Measurements from ENCODE around the gene ARRDC4. TPM values are rescaled to one million over a fixed set of nuclear protein-coding genes. Genes with fewer than 3 reads are reported as not detected.

ARRDC4 gene
- total and polyA plus RNA-seq, 9 of the 15 experiments (the other 6 are each of a cell fraction or from before 2014, with no cell fraction given): 4.3 to 16.1 (median 14.4) TPM

DNA sequence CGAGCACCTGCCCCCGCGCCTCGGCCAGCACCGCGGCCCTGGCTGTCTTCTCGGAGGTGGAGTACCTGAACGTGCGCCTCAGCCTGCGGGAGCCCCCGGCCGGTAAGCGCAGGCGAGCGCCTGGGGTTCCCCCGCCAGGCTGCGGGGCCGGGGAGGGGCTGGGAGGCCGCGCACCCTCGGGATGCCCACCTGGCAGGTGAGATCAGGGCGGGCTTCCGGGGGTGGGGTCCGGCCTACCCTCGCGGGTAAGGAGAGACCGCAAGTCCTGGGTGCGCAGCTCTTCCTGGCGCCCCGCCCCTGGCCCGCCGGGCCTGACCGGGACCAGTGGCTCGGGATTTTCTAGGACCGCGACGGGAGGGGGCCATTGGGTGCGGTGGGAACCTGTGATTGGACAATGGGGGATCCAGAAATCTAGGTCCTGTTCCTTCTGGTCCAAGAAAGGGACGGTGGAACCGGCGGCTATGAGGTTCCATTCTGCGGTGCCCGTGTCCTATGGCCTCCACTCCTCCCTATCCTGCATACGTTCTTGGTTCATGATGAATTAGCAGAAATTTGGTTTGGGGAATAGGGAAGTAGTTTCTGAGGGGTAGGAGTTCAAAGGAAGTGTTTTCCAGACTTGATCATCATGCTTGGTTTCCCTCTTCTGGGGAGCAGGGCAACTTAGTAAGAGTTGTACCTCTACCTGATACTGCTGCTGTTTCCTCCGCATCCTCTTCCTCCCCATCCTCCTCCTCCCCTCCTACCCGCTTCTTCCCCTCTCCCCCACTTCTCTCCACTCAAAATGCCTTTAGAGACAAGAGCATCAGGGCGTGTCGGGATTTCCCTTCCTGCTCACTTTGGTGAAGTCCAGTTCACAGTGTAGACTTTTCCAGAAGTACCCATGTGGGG is 808 bp downstream of the ARRDC4 start:
- DNase-seq (ENCODE audit: extremely low read depth in 1 of 4, low spot score in 3 of 4) (peak; percentile 23 to 67 (median 54)), ATAC-seq (peak; percentile 29), FAIRE-seq (no peak)
- Histone ChIP-seq H3K4me3 (peak overlapping the region; percentile 70), H3K9ac (ENCODE audit: insufficient read depth in 1 of 2, low read depth in 2 of 2, low read length in 2 of 2) (peak overlapping the region; percentile 75 to 89), H2AFZ (ENCODE audit: low read depth, low read length) (peak overlapping the region; percentile 61), H3K4me2 (ENCODE audit: insufficient read depth, low read length) (peak overlapping the region; percentile 84), H3K9me1 (ENCODE audit: control insufficient read depth, insufficient read depth, low read length) (no peaks in the 10 kb centered on the region), H4K20me1 (replicated peaks; ENCODE audit: control insufficient read depth, insufficient read depth, low read length) (no peaks in the 10 kb centered on the region; the same call in 1 of the 2 replicates), H3K27me3 (ENCODE audit: control insufficient read depth in 2 of 2, insufficient read depth in 2 of 2, low read length in 2 of 2) (no peaks in the 10 kb centered on the region), H3K4me1 (replicated peaks in 1 of 2; ENCODE audit: control insufficient read depth in 2 of 2, insufficient read depth in 2 of 2, low read length in 2 of 2) (peaks cover 13 to 15% of the 10 kb centered on the region in 2 experiments; a peak in 4 of 5 replicates), H3K9me3 (replicated peaks; ENCODE audit: control insufficient read depth, insufficient read depth, low read depth, low read length) (no peaks in the 10 kb centered on the region), H3K79me2 (ENCODE audit: control insufficient read depth, insufficient read depth, low read length) (peaks cover 52% of the 10 kb centered on the region), H3K27ac (ENCODE audit: extremely low read depth, low read depth, low read length) (peak overlapping the region; percentile 92), H3K36me3 (ENCODE audit: control insufficient read depth, insufficient read depth, low read length) (peaks cover 9% of the 10 kb centered on the region; the same call in 2 of the 3 replicates)
- intact Hi-C loops (cut with micrococcal nuclease) (loop anchor here (5.0 kb wide), 2 partner anchors 116 to 1629 kb away; partner anchors contain the start of gene NR2F2), in situ Hi-C loops (cut with MboI) (no loop called here)
- ChIA-PET POLR2A (interaction anchor here (1.0 to 1.5 kb wide), 2 partner anchors 8 to 20 kb away, joined by 4 read pairs; no protein-coding TSS in a partner anchor), CTCF (ENCODE audit: low intra/inter-chr PET ratio) (no interaction called here)
- 4% methylated on average over 20 of the region's 48 CpGs for whole genome bisulfite sequencing (ENCODE audit: insufficient coverage, low coverage, missing lambda C conversion rate)
- BruUV-seq (replicated peaks): no TSS peak
- TF ChIP-seq ZBTB40 (IDR thresholded peaks at IDR 0.05) (peak; percentile 28; the same call in 1 of the 2 replicates), ZBTB40 (CRISPR knock-in tag; IDR thresholded peaks at IDR 0.05) (no peak), THRAP3 (IDR thresholded peaks at IDR 0.05; ENCODE audit: borderline replicate concordance) (peak; percentile 34; the same call in 1 of the 2 replicates), PCBP1 (IDR thresholded peaks at IDR 0.05; ENCODE audit: low read depth, low read length, poor library complexity, severe bottlenecking) (no peak), CAMTA2 (CRISPR knock-in tag; conservative IDR thresholded peaks at IDR 0.05) (no peak), MYBL2 (IDR thresholded peaks at IDR 0.05; ENCODE audit: low read depth) (no peak), MYBL2 (CRISPR knock-in tag; IDR thresholded peaks at IDR 0.05; ENCODE audit: borderline replicate concordance) (no peak), RFX1 (IDR thresholded peaks at IDR 0.05) (no peak), BMI1 (IDR thresholded peaks at IDR 0.05; ENCODE audit: low read length) (0 out of 2 replicates have a peak, but pooled peaks have one; percentile 7), NUFIP1 (IDR thresholded peaks at IDR 0.05; ENCODE audit: partially characterized antibody) (no peak)
- TF ChIP-seq, protein P1, sequence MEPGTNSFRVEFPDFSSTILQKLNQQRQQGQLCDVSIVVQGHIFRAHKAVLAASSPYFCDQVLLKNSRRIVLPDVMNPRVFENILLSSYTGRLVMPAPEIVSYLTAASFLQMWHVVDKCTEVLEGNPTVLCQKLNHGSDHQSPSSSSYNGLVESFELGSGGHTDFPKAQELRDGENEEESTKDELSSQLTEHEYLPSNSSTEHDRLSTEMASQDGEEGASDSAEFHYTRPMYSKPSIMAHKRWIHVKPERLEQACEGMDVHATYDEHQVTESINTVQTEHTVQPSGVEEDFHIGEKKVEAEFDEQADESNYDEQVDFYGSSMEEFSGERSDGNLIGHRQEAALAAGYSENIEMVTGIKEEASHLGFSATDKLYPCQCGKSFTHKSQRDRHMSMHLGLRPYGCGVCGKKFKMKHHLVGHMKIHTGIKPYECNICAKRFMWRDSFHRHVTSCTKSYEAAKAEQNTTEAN (CRISPR knock-in tag; IDR thresholded peaks at IDR 0.05): no peak
